ENCODE results near the gene METRN.
"Not testable (repeated sequence)": the region's sequence is repeated elsewhere in the genome, so short reads cannot be mapped to it uniquely, and the experiment has no call there.

The METRN gene

DNA sequence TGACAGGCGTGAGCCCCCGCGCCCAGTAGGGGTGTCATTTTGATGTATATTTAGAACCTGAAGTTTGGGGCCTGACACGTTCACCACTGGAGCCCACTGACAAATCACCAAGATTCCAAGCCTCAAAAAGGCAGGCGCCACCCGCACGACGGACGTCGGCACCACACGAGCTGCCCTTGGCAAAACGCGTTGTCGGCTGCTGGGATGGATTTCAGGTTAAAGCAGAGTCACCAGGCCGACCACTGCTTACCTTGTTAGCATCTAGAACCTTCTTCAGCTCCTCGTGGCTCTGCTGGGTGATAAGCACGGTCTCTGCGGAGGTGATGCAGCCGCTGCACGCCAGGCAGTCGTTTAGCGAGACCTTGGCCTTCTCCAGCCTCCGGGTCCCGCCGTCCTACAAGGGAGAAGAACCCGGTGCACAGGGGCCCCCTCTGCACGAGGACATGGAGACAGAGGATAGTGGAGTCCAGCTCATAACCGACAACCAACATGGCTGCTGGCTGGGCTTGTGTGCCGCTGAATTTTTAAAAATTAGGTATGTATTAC, 22.1 kb downstream of the METRN start:
- DNase-seq (ENCODE audit: low read depth), result no peak

DNA sequence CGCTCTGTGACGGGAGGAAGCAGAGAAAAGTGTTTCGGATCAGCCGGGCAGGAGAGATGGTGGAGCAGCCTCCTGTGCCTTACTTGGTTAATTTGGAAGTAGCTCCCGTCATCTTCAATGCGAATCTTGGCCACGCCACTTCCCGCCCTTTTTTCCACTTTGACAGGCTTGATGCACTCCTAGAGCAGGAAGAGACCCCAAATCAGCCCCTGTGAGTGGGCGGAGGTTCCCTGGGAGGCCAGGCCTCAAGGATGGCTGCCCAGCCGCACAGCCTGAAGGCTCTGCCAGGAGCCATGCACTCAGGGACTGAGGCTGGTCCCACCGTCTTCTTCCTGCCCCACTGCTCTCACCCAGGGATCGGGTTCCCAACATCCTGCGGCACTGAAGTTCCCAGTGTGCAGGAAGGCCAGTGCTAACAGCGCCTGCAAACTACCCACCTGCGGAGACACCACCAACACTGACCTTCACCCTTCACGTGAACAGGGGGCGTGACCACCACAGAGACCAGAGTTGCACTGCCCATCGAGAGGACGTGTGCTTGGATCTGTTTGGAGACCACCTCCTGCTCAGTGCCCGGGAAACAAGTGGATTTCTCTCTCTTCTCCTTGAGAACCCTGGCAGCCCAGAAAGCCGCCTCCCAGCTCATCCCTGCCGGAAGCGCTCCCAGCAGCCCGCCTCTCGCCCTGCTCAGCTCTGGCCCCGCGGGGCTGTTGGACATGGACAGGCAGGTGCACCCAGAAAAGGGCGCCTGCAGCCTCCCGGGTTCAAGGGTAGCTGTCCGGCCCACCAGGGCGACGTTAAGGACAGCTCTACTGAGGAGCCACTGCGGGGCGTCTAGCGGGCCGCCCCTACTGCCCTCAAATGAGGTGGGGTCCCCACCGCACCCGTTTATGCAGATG, 24.9 kb downstream of the METRN start:
- no peak for DNase-seq (ENCODE audit: low read depth)

DNA sequence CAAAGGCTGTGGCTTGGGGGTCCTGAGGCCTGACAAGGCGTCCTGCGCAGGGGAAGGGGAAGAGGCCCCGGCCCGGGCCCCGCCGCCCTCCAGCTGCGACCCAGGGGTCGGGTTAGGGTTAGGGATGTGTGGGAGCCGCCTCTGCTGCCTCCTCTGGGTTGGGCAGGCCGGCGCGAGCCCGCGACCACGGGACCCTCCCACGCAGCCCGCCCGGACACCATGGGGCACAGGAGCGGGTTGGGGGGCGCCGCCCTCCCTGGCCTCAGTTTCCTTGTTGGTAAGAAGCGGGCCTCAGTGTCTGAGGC, 25.5 kb downstream of the METRN start:
- DNase-seq (ENCODE audit: low read depth), result no peak

DNA sequence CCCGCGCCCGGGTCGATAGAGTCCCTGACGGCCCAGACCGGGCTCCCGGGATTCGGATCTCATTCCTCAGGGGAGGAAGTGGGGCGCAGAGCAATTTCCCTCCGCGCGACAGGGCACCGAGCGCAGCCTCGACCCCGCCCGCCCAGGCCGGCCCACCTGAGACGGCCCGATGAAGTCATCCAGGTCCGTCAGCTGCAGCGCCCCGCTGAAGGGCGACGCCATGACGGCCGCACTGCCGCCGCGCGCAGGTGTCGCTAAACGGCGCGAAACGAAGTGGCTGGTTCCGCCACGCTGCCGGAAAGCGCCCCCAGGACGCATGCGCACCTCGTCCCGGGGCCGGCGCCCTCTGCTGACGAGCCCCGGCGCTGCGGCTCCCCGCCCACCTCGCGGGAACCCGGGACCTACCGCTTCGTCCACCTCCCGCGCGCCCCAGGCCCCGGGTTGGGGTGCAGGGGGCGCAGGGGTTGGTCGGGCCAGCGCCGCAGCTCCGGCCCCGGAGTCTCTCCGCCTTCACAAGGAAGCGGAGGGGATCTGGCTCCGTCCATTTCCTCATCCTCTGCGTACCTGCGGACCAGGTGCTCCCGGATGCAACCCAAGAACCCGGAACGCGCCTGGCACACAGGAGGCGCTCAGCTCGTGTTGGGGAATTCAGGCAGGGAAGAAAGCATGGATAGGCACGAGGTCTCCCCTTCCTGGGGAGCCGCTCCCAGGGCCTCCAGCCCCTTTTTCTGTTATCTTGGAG, 26.0 kb downstream of the METRN start, which contains the start of gene CIAO3:
CIAO3 (minus strand) TSS at position 234 of the 742 bp plus-strand sequence; CDS start at position 222, 12 bp downstream.
- DNase-seq (ENCODE audit: low read depth), result peak; percentile 87

DNA sequence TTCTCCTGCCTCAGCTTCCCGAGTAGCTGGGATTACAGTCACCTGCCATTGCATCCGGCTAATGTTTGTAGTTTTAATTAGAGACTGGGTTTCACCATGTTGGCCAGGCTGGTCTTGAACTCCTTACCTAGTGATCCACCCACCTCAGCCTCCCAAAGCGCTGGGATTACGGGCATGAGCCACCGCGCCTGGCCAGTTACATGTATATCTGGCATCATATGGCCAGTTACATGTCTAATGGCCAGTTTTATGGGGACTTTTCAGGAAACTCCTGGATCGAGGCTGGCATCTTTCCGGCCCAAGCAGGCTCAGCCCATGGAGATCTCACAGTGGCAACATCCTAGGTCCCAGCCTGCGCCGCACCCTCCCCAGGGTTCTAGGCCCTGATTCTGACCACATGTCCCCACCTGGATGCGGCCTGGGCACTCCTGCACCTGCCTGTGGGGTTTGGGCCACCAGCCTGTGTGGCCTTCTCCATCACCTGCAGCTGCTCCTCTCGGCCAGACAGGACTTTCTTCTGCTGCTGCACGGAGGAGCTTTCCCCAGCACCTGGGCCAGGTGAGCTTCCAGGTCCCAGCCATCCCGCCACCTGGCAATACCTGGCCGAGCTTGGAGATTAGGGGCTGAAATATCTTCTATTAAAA, 27.2 kb downstream of the METRN start:
- DNase-seq (ENCODE audit: low read depth), result no peak

DNA sequence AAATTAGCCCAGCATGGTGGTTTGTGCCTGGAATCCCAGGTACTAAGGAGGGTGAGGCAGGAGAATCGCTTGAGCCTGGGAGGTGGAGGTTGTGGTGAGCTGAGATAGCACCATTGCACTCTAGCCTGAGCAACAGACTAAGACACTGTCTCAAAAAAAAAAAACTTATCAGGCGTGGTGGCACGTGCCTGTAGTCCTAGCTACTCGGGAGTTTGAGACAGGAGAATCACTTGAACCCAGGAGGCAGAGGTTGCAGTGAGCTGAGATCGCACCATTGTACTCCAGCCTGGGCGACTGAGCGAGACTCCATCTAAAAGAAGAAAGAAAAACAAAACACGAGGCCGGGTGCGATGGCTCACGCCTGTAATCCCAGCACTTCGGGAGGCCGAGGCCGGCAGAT, 28.0 kb downstream of the METRN start:
- not testable (repeated sequence) for DNase-seq (ENCODE audit: low read depth)

DNA sequence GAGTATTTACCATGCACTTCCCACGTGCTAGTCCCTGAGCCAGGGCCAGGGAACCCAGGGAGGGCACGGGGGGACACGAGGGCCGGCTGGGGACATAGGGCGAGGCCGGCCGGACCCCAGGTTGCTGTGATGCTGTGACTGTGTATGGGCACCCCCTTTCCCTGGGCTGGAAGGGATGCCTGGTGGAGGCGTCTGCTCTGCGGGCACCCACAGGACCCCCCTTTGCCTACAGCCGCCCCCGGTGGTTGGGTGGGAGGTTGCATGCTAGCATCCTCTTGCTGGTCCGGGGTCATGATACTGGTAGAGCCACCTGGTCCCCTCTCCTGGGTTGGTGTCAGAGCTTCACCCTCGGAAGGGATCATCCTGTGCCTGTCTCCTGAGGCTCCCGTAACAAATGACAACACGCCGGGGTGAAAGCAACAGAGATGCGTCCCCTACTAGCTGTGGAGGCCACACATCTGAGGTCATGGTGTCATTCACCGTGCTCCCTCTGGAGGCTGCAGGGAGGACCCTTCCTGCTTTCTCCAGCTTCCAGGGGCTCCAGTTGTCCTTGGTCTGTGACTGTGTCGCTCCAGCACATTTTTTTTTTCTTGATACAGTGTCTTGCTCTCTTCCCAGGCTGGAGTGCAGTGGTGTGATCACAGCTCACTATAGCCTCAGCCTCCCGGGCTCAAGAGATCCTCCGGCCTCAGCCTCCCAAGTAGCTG, 29.0 kb downstream of the METRN start:
- DNase-seq (ENCODE audit: low read depth), result no peak

DNA sequence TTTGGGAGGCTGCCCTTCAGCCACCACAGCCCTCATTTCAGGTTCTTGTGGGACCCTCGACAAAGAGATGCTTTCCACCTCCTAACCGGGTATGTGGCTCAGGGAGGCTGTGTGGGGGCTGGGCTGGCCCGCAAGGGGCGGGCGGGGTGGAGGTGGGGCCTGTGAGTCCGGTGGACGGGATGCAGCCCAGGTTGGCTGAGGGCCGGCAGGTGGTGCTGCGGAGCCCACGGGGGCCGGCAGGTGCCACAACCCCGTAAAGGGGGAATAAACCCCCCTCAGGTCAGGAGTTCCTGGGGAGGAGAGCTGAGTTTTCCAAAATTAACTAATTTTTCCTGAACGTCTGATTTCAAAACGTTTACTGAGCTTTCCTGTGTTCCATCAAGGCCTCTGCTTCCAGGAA, 30.8 kb downstream of the METRN start:
- no peak for DNase-seq (ENCODE audit: low read depth)

DNA sequence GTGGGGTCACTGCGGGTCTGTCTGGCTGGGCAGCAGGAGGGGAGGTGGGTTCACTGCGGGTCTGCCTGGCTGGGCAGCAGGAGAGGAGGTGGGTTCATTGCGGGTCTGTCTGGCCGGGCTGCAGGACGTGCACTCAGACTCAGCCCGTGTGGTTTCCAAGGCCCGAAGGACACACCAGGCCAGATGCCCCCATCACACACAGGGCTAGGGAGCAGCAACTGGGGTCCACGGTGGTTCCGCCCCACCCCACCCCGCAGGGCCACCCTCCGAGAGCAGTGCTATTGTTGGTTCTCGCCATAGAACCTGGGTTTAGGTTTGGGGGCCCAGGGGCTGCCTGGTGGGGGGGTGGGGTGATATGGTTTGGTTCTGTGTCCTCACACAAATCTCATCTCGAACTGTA, 31.7 kb downstream of the METRN start:
- DNase-seq (ENCODE audit: low read depth), result no peak

DNA sequence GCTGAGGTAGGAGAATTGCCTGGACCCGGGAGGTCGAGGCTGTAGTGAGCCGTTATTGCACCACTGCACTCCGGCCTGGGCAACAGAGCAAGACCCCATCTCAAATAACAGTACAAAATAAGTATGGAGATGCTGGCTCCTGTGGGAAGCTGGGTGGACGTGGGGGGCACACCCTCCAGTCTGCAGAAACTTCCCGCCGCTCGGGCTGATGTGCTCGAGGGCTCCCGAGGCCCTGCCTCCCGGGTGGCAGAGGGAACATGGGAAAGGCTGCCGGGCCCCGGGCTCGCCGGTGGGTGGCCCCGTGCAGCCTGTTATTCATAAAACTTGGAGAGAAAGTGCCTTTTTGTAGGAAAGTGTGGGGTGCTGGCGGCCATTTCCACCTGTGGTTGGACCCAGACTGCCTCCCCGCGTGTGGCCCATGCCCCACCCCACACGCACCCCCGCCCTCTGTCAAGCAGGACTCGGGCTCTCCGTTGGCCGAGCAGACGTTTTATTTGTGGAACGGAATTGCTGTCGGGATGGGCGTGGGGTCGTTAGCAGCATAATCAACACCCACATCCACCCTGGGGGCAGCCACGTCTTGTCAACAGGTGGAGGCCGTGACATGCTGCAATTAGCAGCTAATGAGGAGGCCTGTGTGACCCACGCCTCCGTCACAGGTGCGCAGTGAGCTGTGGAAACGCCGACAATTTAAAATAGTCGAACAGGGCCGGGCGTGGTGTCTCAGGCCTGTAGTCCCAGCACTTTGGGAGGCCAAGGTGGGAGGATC, 33.2 kb downstream of the METRN start:
- DNase-seq (ENCODE audit: low read depth), result no peak

DNA sequence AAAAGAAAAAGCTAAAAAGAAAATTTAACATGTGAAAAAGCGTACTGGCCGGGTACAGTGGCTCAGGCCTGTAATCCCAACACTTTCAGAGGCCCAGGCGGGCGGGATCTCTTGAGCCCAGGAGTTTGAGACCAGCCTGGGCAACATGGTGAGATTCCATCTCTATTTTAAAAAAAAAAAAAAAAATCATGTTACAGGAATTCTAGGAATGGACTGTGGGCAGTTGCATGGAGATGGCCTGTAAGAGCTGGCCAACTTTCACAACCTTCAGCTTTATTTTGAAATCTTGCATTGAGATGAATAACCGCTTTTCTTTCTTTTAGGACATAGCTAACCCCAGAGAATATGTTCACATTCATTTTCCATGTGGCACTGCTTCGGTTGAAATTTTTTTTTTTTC, 34.1 kb downstream of the METRN start:
- DNase-seq (ENCODE audit: low read depth), result no peak

DNA sequence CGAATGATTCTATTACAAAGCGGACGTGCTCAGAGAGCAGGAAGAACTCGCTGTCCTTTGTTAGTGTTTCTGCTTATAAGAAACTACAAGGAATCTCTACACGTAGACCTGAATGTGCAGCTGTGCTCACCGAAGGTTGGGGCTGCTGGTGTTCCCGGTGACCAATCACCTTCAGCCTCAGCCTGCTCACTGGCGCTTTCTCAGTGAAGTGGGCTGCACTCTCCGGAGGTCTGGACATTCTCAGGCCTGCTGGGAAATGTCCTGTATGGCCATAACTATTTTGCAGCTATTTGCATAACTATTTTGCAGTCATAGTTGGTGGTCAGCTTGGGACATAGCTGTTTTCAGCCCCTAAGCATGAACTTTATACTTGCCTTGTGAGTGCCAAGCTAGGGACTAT, 35.6 kb downstream of the METRN start:
- no peak for DNase-seq (ENCODE audit: low read depth)

DNA sequence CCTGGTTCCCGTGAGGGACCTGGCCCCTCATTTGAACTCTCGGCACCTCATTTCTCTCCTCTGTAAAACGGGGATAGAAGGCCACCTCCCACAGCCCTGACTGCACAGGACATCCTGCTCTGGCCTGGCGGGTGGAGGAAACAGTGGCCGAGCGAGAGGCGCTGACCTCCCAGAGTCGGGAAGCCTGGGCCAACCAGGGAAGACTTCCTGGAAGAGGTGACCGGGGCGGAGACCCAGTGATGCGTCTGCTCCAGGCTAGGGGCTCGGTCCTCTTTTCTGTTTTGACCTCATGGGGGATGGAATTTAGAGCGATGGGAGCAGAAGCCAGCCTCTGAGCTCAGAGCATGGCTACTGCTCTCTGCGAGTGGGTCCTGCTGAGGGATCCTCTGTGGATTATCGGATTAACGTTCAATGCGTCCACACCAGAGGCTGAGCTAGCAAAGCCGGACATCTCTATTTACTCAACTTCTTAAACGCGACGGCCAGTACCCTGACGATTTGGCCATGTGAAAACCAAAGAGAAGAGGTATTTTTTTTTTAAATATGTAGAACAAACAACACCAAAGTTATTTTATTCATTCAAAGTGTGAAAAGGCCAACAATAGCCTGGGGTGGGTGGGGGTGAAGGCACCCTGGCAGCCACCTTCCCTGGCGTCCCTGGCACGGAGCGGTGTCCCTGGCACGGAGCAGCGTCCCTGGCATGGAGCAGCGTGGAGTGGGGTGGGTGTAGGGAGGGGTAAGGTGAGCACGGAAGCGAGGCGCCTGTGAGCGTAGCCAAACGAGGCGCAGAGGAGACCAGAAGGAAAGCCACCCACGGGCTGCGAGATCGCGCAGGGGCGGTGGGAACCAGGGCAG, 36.5 kb downstream of the METRN start:
- no peak for DNase-seq (ENCODE audit: low read depth)

DNA sequence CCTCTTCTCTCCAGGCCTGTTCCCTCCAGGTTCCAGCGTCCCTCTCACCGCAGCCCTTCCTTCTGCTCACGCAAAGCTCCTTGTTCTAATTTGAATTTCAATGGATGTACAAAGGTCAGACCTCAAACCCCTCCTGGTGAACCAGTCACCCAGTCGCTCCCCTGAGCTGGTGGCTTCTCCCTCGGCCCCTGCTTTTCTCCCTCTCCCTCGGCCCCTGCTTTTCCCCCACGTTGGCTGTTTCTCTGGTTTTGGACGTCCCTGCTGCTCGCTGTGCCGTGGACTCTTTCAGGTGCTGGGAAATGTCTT, 37.0 kb downstream of the METRN start:
- DNase-seq (ENCODE audit: low read depth), result no peak

DNA sequence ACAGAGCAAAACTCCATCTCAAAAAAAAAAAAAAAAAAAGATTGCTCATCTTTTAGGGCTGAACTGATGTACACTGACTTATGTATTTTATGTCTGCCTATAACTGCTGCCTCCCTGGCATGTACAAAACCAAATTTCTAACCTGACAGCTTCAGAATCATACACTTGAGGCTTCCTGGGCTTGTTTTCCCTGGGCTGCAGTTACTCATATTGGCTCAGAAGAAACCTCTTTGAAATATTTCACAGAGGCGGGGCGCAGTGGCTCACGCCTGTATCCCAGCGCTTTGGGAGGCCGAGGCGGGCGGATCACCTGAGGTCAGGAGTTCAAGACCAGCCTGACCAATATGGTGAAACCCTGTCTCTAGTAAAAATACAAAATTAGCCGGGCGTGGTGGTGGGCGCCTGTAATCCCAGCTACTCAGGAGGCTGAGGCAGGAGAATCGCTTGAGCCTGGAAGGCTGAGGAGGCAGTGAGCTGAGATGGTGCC, 39.2 kb downstream of the METRN start:
- not testable (repeated sequence) for DNase-seq (ENCODE audit: low read depth)

DNA sequence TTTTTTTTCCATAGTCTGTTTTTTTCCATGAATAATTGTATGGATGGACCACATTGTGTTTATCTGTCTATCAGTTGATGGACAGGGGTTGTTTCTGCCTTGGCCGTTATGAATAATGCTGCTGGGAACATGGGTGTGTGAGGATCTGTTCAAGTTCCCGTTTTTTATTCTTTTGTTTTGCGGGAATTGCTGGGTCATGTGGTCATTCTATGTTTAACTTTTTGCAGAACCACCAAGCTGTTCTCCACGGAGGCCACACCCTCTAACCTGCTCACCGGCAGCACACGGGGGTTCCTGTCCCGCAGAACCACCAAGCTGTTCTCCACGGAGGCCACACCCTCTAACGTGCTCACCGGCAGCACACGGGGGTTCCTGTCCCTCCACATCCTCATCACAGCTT, 39.7 kb downstream of the METRN start:
- DNase-seq (ENCODE audit: low read depth), result no peak

DNA sequence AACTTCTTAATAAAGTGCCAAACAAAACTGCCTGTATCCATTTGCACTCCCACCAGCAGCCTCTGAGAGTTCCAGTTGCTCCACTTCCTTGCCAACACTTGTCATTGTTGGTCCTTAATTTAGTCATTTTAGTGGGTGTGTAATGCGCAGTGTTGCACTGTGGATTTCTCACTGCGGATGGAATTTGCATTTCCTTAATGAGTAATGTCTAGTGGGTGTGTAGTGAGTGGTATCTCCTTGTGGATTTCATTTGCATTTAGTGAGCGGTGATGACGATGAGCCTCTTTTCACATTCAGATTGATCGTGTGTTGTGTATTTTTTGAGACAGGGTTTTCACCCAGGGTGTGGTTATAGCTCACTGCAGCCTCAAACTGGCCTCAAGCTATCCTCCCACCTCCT, 41.5 kb downstream of the METRN start:
- no peak for DNase-seq (ENCODE audit: low read depth)

DNA sequence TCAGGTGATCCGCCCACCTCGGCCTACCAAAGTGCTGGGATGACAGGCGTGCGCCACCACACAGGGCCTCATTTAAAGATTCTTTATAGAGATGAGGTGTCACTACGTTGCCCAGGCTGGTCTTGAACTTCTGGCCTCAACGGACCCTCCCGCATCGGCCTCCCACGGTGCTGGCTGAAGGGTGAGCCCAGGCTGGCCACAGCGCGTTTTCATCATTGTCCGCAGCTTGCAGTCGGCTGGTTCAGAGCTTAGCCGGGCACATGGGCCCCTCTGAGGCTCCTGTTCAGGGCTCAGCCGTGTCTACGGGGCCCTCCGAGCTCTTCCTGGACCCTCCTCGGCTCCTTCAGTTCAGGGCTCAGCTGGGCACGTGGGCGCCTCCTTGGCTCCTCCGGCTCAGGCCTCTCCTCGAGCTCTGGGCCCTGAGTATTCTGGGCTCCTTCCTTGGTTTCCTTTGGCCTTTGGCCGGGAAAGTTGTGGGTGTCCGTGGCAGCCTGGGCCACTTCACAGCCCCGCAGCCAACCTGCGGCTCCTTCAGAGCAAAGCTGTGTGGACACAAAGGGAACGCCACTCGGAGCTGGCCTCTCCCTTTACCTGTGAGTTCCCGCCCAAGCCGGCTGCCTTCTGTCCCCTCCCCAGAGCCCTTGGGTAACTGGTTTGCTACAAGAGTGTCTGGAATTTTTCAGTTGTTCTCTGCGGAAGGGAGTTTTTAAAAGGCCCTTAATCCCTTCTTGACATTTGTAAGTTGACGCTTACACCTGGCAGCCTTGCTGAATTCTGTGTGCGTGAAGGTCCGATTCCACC, 44.4 kb downstream of the METRN start:
- no peak for DNase-seq (ENCODE audit: low read depth)

DNA sequence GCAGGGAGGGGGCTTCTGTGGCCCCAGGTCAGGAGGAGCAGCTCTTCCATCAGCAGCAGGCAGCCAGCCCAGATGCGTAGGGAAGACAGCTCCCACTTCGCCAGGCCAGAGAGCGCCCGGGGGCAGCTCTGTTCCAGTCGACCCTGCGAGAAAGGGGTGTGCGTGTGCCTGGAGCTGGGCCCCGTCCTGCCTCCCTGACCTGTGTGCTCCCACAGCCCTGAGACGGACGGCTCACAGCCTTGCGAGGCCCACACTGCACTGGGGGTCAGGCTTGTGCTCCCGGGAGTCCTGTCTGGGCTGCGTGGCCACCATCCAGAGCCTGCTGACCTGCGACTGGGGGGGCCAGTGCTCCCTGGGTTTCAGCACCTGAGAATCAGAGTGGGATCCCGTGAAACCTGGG, 45.1 kb downstream of the METRN start:
- no peak for DNase-seq (ENCODE audit: low read depth)

All from activated T-helper 9 cell treated with anti-CD3 and anti-CD28 coated beads, Interleukin-2, amount 50 U/mL, for 16 hours (primary cell).